ENCODE data around the gene SSH2.

SSH2 gene

DNA sequence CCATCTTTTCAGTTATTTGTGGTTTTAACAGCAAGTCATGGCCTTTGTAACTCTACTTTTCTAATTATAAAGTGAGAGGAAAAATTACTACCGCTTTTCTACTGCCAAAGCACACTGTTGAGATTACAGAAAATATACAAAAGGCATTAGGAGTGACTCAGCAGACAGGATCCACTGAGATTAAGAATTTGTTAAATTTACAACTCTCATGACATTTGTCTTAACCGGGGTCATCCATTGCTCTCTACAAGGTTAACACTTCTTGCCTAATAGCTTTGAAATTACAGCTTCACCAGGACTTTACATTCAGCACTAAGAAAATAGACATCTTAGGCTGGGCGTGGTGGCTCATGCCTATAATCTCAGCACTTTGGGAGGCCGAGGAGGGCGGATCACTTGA lies 93.4 kb downstream of the SSH2 start:
- Histone ChIP-seq H3K27ac (ENCODE audit: low read depth, low read length) (peak overlapping the region; percentile 19; the same call in 1 of the 2 replicates), H3K27me3 (ENCODE audit: insufficient read depth, low read length) (no peaks in the 10 kb centered on the region), H3K79me2 (ENCODE audit: control insufficient read depth, insufficient read depth, low read length, unreplicated experiment) (no peaks in the 10 kb centered on the region), H2AFZ (ENCODE audit: low read length, unreplicated experiment) (peak overlapping the region; percentile 1), H3K36me3 (ENCODE audit: insufficient read depth, low read length) (no peaks in the 10 kb centered on the region), H3K4me1 (ENCODE audit: control insufficient read depth, insufficient read depth, low read length, unreplicated experiment) (peaks cover 14% of the 10 kb centered on the region), H3K4me3 (ENCODE audit: low read depth, low read length) (no peak overlapping the region; the same call in 1 of the 2 replicates)

DNA sequence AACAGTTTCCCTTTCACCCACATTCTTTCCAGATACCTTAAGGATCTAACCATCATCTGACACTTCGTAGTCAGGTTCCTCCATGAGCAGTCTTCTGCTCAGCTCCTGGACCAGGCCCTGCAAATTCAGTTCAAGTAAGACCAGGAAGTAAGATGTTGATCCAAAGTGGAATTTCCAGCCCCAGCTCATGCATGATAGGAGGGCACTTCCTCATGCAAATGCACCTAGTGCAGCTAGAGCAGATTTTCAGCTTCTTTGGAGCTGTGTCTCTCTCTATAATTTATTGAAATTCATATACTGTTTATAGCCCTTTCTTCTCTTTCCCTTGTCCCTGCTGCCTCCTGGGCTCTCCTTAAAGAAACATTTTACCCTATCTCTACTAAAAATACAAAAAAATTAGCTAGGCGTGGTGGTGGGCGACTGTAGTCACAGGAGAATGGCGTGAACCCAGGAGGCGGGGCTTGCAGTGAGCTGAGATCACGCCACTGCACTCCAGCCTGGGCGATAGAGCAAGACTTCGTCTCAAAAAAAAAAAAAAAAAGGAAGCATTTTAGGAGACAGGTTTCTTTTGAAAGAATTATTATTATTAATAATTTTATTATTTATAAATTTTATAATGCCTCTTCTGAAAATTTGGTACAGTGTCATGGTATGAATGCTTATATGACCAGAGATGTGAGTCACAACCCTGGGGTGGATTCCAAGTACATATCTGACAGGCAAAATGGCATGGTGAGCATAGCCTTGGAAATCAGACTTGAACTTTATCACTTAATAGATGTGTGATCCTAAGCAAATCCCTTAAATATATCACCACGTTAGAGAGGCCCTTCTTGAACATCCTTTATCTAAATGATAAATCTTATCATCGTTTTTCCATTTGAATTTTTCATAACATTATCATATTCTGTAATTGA lies 94.3 kb downstream of the SSH2 start:
- Histone ChIP-seq H3K4me3 (ENCODE audit: low read depth, low read length) (no peak overlapping the region), H3K79me2 (ENCODE audit: control insufficient read depth, insufficient read depth, low read length, unreplicated experiment) (no peaks in the 10 kb centered on the region), H3K27ac (ENCODE audit: low read depth, low read length) (peak overlapping the region; percentile 19; the same call in 1 of the 2 replicates), H2AFZ (ENCODE audit: low read length, unreplicated experiment) (no peak overlapping the region), H3K4me1 (ENCODE audit: control insufficient read depth, insufficient read depth, low read length, unreplicated experiment) (peaks cover 9% of the 10 kb centered on the region), H3K27me3 (ENCODE audit: insufficient read depth, low read length) (no peaks in the 10 kb centered on the region), H3K36me3 (ENCODE audit: insufficient read depth, low read length) (no peaks in the 10 kb centered on the region)

DNA sequence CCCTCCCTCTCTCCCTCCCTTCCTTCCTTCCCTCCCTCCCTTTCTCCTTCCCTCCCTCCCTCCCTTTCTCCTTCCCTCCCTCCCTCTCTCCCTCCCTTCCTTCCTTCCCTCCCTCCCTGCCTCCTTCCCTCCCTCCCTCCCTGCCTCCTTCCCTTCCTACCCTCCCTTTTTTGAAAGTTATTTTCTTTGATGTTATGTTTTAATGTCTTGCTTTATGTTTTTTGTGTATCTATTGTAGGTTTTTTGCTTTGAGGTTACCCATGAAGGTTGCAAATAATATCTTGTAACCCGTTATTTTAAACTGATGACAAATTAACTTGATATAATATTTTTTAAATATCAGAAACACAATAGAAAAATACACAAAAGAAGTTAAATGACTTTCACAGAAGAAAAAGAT lies 96.2 kb downstream of the SSH2 start:
- Histone ChIP-seq H3K79me2 (ENCODE audit: control insufficient read depth, insufficient read depth, low read length, unreplicated experiment) (peaks cover 3% of the 10 kb centered on the region), H3K36me3 (ENCODE audit: insufficient read depth, low read length) (no peaks in the 10 kb centered on the region), H2AFZ (ENCODE audit: low read length, unreplicated experiment) (no peak overlapping the region), H3K4me1 (ENCODE audit: control insufficient read depth, insufficient read depth, low read length, unreplicated experiment) (peaks cover 9% of the 10 kb centered on the region), H3K27me3 (ENCODE audit: insufficient read depth, low read length) (no peaks in the 10 kb centered on the region), H3K27ac (ENCODE audit: low read depth, low read length) (no peak overlapping the region), H3K4me3 (ENCODE audit: low read depth, low read length) (no peak overlapping the region)

DNA sequence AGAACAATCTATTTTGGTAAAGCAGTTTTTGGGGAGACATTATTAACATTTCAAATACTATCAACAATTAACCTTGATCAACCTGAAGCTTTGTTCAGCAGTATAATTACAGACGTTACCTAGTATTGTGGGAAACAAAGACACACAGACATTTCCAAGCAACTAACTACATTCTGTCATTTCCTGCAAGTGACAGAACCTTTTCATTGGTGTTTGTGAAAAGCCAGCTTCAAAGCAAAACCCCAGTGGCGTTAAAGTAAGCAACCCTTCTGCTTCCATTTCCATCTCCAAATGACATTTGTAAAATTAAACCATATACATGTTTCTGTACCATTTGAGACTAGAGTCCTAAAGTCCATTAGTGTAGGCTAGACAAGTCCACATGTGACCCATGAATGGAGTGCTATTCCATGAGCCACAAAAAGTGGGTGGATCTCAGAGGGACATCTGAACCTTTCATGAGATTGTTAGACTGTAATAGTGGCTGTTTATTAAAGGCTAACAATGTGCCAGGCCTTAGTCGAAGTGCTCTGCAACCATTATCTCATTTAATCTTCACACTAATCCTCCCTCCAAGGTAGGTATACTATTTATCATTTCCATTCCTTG lies 101.2 kb downstream of the SSH2 start:
- Histone ChIP-seq H3K4me3 (ENCODE audit: low read depth, low read length) (no peak overlapping the region), H3K36me3 (ENCODE audit: insufficient read depth, low read length) (no peaks in the 10 kb centered on the region), H3K79me2 (ENCODE audit: control insufficient read depth, insufficient read depth, low read length, unreplicated experiment) (peaks cover 3% of the 10 kb centered on the region), H3K4me1 (ENCODE audit: control insufficient read depth, insufficient read depth, low read length, unreplicated experiment) (no peaks in the 10 kb centered on the region), H3K27me3 (ENCODE audit: insufficient read depth, low read length) (no peaks in the 10 kb centered on the region), H2AFZ (ENCODE audit: low read length, unreplicated experiment) (no peak overlapping the region), H3K27ac (ENCODE audit: low read depth, low read length) (no peak overlapping the region)

DNA sequence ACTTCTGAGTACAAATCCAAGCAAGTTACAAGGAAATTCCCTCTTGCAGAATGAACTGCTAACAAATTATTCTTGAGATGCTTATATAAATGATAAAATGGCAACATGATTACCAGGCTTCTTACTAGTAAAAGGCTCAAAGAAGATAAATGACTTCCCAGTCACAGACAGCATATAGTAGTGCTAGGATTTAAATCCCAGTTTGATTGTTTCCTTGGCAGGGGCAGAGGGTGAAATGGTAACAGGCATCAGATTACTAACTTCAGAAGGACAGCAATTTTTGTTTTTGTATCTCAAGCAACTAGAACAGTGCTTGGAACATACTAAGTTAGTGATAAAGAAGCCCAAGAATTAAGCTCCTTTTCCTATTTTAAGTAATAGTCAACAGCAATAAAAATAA lies 102.8 kb downstream of the SSH2 start:
- no peaks in the 10 kb centered on the region for H3K4me1 ChIP-seq (ENCODE audit: control insufficient read depth, insufficient read depth, low read length, unreplicated experiment)
- no peak overlapping the region for H3K4me3 ChIP-seq (ENCODE audit: low read depth, low read length)
- no peaks in the 10 kb centered on the region for H3K27me3 ChIP-seq (ENCODE audit: insufficient read depth, low read length)
- H2AFZ ChIP-seq (ENCODE audit: low read length, unreplicated experiment) = no peak overlapping the region
- no peaks in the 10 kb centered on the region for H3K36me3 ChIP-seq (ENCODE audit: insufficient read depth, low read length)
- peaks cover 3% of the 10 kb centered on the region for H3K79me2 ChIP-seq (ENCODE audit: control insufficient read depth, insufficient read depth, low read length, unreplicated experiment)
- H3K27ac ChIP-seq (ENCODE audit: low read depth, low read length) = no peak overlapping the region

DNA sequence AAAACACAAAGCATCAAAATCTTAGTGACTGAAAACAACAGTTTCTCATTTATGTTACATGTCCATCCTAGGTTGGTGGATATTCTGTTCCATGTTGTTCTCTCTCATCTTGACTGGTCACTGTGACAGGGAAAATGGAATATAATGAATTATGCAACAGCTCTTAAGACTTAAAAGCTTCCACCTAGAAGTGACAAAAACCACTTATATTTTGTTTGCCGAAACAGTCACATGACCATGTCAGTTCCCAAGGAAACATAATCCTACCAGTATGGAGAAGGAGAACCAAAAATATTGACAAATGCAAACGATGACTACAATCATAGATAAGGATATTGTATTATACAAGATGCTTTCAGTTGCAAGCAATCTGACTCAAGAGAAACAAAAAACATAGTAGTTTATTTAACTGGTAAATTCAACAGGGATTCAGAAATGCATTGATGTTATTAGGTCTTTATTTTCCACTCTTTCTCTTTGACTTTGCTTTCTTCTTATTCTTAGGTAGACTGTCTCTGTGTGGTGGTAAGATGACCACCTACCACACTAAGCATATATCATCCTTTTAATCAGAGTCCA lies 103.8 kb downstream of the SSH2 start:
- no peaks in the 10 kb centered on the region for H3K36me3 ChIP-seq (ENCODE audit: insufficient read depth, low read length)
- H3K79me2 ChIP-seq (ENCODE audit: control insufficient read depth, insufficient read depth, low read length, unreplicated experiment) = peaks cover 3% of the 10 kb centered on the region
- H3K4me1 ChIP-seq (ENCODE audit: control insufficient read depth, insufficient read depth, low read length, unreplicated experiment) = no peaks in the 10 kb centered on the region
- H3K27me3 ChIP-seq (ENCODE audit: insufficient read depth, low read length) = no peaks in the 10 kb centered on the region
- H2AFZ ChIP-seq (ENCODE audit: low read length, unreplicated experiment) = no peak overlapping the region
- H3K27ac ChIP-seq (ENCODE audit: low read depth, low read length) = no peak overlapping the region
- no peak overlapping the region for H3K4me3 ChIP-seq (ENCODE audit: low read depth, low read length)

DNA sequence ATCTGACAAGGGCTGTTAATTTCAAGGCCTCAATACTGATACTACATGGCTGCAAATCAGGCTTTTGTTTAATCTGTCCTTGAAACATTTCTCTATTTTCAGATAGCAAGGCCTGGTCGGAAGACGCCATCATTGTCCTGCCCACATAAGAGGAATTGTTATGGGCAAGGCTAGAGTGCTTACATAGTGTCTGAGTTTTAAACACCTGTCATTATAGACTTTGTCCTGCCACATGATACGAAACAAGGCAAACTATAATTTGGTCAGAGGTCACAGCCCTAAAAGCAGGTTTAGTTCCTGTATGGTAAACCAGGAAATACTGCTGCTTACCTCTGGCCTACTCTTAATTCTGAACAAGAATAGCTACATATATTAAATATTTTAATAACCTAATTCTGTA lies 104.4 kb downstream of the SSH2 start:
- no peak overlapping the region for H3K27ac ChIP-seq (ENCODE audit: low read depth, low read length)
- H3K4me1 ChIP-seq (ENCODE audit: control insufficient read depth, insufficient read depth, low read length, unreplicated experiment) = no peaks in the 10 kb centered on the region
- H3K36me3 ChIP-seq (ENCODE audit: insufficient read depth, low read length) = no peaks in the 10 kb centered on the region
- no peak overlapping the region for H3K4me3 ChIP-seq (ENCODE audit: low read depth, low read length)
- no peaks in the 10 kb centered on the region for H3K27me3 ChIP-seq (ENCODE audit: insufficient read depth, low read length)
- H3K79me2 ChIP-seq (ENCODE audit: control insufficient read depth, insufficient read depth, low read length, unreplicated experiment) = peaks cover 3% of the 10 kb centered on the region
- no peak overlapping the region for H2AFZ ChIP-seq (ENCODE audit: low read length, unreplicated experiment)

DNA sequence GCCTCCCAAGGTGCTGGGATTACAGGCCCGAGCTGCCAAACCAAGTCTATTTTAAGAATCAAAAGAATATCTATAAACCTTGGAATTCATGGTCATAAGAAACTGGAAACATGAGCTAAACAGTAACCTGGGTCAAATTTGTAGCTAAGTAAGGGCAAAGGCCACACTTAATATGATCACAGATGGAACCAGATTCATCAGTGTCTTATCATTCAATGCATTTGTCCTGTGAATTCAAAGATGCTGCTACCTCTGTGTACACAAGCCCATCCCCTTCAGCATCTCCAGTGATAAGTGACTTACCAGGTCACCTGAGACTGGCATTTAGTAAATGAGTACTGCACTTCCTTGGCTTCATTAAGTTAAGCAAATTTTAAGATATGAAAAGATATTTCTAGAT lies 108.1 kb downstream of the SSH2 start:
- Histone ChIP-seq H3K4me3 (ENCODE audit: low read depth, low read length) (no peak overlapping the region), H3K36me3 (ENCODE audit: insufficient read depth, low read length) (no peaks in the 10 kb centered on the region), H3K79me2 (ENCODE audit: control insufficient read depth, insufficient read depth, low read length, unreplicated experiment) (no peaks in the 10 kb centered on the region), H2AFZ (ENCODE audit: low read length, unreplicated experiment) (no peak overlapping the region), H3K27me3 (ENCODE audit: insufficient read depth, low read length) (no peaks in the 10 kb centered on the region), H3K4me1 (ENCODE audit: control insufficient read depth, insufficient read depth, low read length, unreplicated experiment) (no peaks in the 10 kb centered on the region), H3K27ac (ENCODE audit: low read depth, low read length) (no peak overlapping the region)

DNA sequence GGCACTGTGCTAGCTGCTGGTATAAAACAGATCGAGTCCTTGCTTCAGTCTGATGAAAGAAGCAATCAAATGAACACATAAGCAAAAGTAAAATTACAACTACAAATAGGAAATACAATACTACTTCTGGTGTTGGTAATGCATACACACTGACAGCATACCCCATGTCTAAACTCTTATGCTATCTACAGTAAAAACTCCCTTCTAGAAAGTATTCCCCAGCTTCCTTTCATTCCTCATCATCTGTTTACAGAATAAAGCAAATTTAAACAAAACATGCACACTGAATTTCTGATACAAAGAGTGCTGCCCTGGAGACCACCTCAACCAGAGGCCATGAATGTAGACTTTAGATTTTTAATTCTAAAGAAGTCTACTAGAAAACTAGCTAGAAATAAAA lies 109.6 kb downstream of the SSH2 start:
- no peaks in the 10 kb centered on the region for H3K36me3 ChIP-seq (ENCODE audit: insufficient read depth, low read length)
- no peak overlapping the region for H2AFZ ChIP-seq (ENCODE audit: low read length, unreplicated experiment)
- no peaks in the 10 kb centered on the region for H3K4me1 ChIP-seq (ENCODE audit: control insufficient read depth, insufficient read depth, low read length, unreplicated experiment)
- H3K79me2 ChIP-seq (ENCODE audit: control insufficient read depth, insufficient read depth, low read length, unreplicated experiment) = no peaks in the 10 kb centered on the region
- no peak overlapping the region for H3K4me3 ChIP-seq (ENCODE audit: low read depth, low read length)
- H3K27ac ChIP-seq (ENCODE audit: low read depth, low read length) = no peak overlapping the region
- no peaks in the 10 kb centered on the region for H3K27me3 ChIP-seq (ENCODE audit: insufficient read depth, low read length)

DNA sequence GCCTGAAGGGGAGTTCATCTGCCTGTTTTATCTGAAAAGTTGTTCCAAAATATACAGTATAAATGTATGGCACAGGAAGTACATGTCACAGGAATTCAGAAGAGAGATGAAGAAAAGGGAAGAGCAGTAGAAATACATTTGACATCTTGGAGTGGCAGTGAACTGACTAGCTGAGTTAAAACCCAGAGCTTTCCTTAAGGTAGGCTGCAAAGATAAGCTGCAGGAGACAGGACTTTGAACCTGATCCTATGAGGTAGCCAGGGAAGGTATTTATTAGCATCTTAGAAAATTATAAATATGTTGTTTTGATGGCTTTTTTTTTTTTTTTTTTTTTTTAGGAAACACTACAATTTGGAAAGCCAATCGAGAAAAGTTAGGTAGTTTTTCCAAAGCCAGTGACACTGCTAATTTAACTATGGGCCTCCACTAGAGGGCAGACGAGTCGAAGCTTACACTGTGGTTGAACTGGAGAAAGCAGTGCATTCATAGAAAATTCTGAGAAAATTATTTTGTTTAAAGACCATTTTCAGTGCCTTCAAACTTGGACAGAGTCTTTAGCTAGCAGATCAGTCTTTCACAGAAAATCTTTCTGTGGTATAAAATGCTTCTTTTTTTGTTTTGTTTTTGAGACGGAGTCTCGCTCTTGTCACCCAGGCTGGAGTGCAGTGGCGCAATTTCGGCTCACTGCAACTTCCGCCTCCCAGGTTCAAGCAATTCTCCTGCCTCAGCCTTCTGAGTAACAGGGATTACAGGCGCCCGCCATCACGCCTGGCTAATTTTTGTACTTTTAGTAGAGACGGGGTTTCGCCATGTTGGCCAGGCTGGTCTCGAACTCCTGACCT lies 122.3 kb downstream of the SSH2 start:
- H3K79me2 ChIP-seq (ENCODE audit: control insufficient read depth, insufficient read depth, low read length, unreplicated experiment) = no peaks in the 10 kb centered on the region
- no peak overlapping the region for H3K27ac ChIP-seq (ENCODE audit: low read depth, low read length)
- H3K4me1 ChIP-seq (ENCODE audit: control insufficient read depth, insufficient read depth, low read length, unreplicated experiment) = peaks cover 4% of the 10 kb centered on the region
- H3K27me3 ChIP-seq (ENCODE audit: insufficient read depth, low read length) = no peaks in the 10 kb centered on the region
- no peaks in the 10 kb centered on the region for H3K36me3 ChIP-seq (ENCODE audit: insufficient read depth, low read length)
- no peak overlapping the region for H3K4me3 ChIP-seq (ENCODE audit: low read depth, low read length)
- no peak overlapping the region for H2AFZ ChIP-seq (ENCODE audit: low read length, unreplicated experiment)

Measured in ACC112 (cell line).